Activated CD4-positive, alpha-beta T cell treated with anti-CD3 and anti-CD28 coated beads, Interleukin-2, amount 50 U/mL, for 48 hours (primary cell): ENCODE results near the gene DNAH14.
"Not testable (repeated sequence)": the region's sequence is repeated elsewhere in the genome, so short reads cannot be mapped to it uniquely, and the experiment has no call there.

ENCODE experiments used
- DNase-seq, 2 experiments: peaks; one replicate each; pipeline ENCODE4 v3.0.0-alpha.2; 2020

DNAH14 gene

DNA sequence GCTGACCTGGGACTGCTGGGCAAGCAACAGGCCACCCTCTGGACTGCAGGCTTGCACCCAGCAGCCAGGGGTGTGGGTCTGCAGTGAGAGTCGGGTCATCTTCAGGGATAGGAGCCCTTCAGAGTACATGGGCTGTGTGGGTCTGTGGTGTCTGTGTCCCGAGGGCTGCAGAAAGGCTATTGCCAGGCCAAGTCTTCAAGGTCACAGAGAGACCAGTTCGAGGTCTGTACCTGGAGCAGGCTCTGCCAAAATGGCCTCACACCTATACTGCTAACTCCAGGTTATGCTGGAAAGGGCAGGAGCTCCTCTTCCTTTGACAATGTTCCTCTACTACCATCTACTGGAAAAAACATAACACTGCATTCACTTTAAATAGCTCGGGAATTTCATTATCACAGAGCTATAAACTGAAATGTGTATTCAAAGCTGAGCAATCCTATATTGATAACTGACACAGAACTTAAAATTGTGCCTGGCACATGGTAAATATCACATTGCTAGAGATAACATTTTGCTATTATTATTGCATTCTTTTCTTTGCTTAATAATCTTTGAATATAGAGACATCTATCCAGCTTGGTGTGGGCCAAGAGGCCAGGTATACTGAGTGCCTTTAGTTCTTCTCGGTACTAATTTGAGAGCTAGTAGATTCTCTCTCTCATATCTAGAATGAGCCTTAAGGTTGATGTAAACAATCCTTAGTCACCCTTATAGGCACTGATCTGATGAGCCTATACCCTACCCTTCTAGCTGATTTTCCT is 6.9 kb upstream of the DNAH14 start:
- DNase-seq: no peak

DNA sequence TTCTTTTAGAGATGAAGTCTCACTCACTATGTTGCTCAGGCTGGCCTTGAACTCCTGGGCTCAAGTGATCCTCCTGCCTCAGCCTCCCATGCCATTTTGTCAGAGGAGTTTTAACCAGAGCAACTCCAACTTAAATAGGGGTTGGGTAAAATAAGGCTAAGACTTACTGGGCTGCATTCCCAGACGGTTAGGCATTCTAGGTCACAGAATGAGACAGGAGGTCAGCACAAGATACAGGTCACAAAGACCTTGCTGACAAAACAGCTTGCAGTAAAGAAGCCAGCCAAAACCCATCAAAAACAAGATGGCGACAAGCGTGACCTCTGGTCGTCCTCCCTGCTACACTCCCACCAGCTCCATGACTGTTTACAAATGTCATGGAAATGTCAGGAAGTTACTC is 5.7 kb upstream of the DNAH14 start:
- DNase-seq: no peak

DNA sequence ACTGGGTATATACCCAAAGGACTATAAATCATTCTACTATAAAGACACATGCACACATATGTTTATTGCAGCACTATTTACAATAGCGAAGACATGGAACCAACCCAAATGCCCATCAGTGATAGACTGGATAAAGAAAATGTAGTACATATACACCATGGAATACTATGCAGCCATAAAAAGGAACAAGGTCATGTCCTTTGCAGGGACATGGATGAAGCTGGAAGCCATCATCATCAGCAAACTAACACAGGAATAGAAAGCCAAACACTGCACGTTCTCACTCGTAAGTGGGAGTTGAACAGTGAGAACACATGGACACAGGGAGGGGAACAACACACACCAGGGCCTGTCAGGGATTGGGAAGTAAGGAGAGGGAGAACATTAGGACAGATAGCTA is 1.8 kb upstream of the DNAH14 start:
- not testable (repeated sequence) for DNase-seq

DNA sequence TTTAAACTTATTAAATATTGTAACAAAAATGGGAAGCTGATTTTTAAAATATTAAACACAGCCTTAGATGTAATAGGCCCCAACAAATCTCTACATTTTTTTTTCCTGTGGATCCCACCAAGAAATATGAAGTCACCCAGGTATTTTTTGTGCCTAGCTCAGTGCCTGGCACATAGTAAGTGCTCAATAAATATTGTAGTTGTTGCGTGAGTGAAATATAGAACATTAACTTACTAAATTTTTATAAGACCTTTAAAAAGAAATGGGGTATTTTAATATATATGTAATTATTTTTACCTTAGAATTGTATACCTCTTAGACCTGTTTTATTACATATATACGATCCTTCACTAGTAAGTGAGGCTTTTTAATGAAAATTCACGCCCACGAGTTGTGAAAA is 569 bp upstream of the DNAH14 start:
- no peak for DNase-seq

DNA sequence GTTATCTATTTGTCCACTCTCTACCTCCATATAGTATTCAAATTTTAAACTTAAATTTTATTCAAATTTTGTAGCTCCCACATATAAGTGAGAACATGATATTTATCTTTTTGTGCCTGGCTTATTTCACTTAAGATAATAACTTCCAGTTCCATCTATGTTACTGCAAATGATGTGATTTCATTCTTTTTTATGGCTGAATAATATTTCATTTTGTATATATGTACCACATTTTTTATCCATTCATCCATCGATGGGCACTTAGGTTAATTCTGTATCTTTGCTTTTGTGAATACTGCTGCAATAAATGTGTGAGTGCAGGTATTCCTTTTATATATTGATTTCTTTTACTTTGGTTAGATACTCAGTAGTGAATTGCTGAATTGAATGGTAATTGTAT is 2.1 kb downstream of the DNAH14 start:
- no peak for DNase-seq

DNA sequence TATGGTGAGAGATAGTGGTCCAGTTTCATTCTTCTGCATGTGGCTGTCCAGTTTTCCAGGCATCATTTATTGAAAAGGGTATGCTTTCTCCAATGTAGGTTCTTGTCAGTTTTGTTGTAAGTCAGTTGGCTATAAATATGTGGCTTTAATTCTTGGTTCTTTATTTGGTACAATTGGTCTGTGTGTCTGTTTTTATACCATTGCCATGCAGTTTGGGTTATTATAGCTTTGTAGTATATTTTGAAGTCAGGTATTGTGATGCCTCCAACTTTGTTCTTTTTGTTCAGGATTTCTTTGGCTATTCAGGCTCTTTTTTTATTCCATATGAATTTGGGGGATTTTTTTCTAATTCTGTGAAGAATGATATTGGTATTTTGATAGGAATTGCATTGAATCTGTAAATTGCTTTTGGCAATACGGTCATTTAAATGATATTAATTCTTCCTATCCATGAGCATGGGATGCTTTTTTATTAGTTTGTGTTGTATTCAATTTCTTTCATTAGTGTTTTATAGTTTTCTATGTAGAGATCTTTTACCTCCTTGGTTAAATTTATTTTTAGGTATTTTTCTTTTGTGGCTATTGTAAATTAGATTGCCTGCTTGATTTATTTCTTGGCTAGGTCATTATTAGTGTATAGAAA is 3.3 kb downstream of the DNAH14 start:
- no peak for DNase-seq

DNA sequence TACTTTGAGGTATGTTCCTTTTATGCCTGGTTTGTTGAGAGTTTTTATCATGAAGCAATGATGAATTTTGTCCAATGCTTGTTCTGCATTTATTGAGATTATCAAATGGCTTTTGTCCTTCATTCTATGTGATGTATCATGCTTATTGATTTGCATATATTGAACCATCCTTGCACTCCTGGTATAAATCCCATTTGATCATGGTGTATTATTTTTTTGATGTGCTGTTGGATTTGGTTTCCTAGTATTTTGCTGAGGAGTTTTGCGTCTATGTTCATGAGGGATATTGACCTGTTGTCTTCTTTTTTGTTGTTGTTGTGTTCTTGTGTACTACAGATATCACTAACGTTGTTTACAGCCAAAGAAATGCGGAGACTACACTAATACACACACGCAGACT is 4.1 kb downstream of the DNAH14 start:
- DNase-seq: no peak

DNA sequence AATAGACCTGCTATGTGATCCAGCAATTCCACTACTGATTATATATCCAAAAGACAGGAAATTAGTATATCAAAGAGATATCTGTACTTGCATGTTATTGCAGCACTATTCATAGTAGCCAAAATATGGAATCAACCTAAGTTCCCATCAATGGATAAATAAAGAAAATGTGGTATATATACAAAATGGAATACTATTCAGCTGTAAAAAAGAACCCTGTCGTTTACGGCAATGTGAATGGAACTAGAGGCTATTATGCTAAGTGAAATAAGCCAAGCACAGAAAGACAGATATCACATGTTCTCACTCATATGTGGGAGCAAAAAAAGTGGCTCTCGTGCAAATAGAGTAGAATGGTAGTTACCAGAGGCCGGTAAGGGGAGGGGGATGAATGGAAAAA is 9.2 kb downstream of the DNAH14 start:
- no peak for DNase-seq

DNA sequence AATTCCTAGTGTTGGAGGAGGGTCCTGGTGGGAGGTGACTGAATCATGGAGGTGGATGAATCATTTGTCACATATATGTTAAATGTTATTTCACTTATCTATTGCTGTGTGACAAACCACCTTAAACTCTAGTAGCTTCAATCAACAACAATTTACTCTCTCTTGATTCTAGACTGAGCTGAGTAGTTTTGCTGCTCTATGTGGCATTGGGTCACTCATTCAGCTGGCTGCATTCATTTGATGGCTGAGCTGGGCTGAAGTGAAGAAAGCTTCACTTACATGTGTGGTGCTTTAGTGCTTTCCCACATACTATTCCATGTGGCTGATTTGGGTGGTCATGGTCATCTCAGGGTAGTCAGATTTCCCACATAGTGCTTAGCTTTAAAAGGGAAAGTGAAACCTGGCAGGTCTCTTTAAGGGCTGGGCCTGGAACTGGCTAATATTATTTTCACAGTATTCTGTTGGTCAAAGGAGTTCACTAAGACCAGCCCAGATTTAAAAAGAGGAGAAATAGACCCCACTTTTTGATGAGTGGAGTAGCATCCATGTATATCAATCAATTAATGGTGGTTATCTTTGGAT is 10.5 kb downstream of the DNAH14 start:
- DNase-seq: no peak

DNA sequence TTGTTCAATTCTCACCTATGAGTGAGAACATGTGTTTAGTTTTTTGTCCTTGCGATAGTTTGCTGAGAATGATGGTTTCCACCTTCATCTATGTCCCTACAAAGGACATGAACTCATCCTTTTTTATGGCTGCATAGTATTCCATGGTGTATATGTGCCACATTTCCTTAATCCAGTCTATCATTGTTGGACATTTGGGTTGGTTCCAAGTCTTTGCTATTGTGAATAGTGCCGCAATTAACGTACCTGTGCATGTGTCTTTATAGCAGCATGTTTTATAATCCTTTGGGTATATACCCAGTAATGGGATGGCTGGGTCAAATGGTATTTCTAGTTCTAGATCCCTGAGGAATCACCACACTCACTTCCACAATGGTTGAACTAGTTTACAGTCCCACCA is 11.3 kb downstream of the DNAH14 start:
- not testable (repeated sequence) for DNase-seq

DNA sequence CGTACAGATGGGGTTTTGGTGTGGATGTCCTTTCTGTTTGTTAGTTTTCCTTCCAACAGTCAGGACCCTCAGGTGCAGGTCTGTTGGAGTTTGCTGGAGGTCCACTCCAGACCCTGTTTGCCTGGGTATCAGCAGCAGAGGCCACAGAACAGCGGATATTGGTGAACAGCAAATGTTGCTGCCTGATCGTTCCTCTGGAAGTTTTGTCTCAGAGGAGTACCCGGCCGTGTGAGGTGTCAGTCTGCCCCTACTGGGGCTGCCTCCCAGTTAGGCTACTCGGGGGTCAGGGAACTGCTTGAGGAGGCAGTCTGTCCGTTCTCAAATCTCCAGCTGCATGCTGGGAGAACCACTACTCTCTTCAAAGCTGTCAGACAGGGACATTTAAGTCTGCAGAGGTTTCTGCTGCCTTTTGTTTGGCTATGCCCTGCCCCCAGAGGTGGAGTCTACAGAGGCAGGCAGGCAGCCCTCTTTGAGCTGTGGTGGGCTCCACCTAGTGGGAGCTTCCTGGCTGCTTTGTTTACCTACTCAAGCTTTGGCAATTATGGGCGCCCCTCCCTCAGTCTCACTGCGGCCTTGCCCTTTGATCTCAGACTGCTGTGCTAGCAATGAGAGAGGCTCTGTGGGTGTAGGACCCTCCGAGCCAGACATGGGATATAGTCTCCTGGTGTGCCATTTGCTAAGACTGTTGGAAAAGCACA is 16.3 kb downstream of the DNAH14 start:
- DNase-seq: not testable (repeated sequence)

DNA sequence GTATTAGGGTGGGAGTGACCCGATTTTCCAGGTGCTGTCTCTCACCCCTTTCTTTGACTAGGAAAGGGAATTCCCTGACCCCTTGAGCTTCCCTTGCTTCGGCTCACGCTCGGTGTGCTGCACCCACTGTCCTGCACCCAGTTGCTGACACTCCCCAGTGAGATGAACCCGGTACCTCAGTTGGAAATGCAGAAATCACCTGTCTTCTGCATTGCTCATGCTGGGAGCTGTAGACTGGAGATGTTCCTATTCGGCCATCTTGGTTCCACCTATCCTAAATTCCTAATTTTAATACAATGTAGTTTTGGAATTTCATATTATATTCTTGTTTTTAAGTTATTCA is 16.8 kb downstream of the DNAH14 start:
- DNase-seq: not testable (repeated sequence)

DNA sequence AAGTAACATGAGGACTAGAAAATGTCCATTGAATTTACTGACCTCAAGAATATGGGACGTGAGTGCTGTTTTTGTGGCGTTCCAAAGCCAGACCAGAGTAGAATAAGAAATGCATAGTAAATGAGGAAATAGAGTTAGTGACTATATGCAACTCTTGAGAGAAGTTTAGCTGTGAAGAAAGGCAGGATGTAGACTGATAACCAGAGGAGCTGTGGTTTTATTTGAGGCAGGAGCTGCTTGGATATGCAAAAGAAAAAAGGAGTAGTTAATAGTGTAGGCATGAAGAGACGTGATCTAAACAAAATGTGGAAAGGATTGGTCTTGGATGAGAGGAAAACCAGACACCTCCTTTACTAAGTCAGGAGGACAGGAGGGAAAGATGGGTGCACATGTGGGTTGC is 28.2 kb downstream of the DNAH14 start:
- DNase-seq: no peak

DNA sequence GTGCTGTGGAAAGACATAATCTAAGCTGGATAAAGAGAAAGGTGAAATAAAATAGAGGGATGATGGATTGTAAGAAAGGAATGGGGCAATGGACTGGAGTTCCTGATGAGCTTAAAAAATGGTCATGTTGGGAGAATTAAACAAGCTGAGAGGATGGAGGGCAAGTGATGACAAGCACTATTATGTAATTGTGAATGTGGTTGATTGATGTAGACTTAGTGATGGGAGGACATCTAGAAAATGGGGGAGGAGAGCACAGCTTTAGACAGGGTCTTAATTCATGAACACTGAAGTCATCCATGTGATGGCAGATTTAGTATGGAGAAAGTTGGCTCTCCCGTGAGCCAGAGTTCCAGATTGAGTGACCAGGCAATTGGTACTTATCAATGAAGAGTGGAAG is 29.0 kb downstream of the DNAH14 start:
- no peak for DNase-seq

DNA sequence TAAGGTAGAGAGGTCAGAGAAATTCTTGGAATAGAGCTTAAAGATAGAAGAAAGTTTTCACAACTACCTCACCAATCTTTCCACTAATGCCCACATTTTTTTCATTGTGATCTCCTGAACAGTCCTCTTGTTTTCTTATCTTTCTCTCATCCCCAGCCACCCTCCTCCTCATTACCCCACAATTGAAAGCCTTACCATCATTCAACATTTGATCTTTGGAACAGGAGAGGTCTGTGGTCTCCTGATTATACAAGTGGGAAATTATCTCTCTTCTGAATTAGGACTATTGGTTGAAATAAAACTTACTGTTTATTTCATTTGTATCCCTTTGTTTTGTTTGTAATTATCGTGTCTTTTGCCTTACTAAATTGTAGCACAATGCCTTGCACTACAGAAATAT is 29.6 kb downstream of the DNAH14 start:
- DNase-seq: no peak

DNA sequence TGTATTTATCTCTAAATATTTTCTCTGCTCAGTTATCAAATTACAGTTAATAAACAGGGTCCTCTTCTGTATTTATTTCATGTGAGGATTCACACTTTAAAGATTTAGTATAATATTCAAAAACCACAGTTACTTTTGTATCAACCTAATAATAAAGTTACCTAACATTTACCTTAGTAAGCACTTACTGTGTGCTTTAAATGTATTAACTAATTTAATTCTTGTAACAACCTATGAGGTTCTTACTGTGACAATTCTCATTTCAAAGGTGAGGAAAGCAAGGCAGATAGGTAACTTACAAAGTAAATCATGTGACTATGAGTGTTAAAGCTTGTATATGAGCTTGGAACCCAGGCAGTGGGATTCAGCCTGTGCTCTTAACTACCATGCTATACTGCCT is 30.2 kb downstream of the DNAH14 start:
- no peak for DNase-seq

DNA sequence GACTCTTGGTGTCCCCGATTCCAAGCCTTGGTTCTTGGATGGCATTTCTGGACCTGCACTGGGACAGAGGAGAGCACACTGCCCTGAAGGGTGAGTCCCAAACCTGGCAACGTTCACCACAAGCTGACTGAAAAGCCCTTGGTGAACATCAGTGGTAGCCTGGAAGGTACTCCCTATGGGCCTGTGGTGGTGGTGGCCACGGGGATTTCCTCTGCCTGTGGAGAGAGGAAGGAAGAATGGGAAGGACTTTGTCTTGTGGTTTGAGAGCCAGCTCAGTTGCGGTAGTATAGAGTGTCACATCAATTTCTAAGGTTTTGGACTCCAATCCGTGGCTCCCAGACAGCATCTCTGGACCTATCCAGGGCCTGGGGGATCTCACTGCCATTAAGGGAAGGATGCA is 50.7 kb downstream of the DNAH14 start:
- DNase-seq: no peak

DNA sequence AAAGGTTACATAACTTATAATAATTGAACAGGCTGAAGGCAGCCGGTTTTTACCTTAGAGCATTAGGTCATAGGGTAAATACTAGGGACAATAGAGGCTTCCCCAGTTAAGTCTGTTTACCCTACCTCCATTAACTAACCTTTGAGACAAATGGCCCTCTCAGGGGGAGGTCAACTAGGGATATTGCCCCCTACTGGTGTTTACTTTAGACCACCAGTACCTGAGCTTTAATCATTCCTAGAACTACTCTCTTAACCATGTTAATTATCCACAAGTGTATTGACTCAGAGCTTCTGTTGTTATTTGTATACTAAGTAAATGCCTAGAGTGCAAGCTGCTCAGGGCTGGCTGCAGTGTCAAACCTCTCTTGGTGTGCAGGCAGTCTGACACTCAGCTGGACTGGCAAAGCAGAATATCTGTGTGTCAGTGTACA is 52.5 kb downstream of the DNAH14 start:
- DNase-seq: not testable (repeated sequence)

DNA sequence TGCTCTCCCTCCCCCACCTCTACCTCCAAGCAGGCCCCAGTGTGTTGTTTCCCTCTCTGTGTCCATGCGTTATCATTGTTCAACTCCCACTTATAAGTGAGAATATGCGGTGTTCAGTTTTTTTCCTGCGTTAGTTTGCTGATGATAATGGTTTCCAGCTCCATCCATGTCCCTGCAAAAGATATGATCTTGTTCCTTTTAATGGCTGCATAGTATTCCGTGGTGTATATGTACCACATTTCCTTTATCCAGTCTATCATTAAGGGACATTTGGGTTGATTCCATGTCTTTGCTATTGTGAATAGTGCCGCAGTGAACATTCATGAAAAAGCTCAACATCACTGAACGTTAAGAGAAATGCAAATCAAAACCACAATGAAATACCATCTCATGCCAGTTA is 58.6 kb downstream of the DNAH14 start:
- no peak for DNase-seq

DNA sequence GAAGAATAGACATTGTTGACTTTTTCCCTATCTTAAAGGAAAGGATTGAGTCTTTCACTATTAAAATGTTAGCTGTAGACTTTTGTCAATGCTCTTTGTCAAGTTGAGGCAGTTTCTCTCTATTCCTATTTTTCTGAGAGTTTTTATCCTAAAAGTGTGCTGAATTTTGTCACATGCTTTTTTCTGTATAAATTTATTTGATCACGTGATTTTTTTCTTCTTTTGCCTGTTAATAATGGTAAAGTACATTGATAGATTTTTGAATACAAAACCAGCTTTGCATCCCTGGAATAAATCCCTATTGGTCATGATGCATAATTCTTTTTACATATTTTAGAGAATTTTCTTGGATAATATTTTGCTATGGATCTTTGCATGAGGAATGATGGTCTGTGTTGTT is 60.1 kb downstream of the DNAH14 start:
- DNase-seq: no peak

DNA sequence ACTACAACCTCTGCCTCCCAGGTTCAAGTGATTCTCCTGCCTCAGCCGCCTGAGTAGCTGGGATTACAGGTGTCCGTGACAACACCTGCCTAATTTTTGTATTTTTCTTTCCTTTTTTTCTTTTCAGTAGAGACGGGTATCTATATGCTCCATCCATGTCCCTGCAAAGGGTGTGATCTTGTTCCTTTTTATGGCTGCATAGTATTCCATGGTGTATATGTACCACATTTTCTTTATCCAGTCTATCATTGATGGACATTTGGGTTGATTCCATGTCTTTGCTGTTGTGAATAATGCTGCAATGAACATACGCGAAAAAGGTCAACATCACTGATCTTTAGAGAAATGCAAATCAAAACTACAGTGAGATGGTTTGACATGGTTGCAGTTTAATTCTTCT is 62.1 kb downstream of the DNAH14 start:
- not testable (repeated sequence) for DNase-seq

DNA sequence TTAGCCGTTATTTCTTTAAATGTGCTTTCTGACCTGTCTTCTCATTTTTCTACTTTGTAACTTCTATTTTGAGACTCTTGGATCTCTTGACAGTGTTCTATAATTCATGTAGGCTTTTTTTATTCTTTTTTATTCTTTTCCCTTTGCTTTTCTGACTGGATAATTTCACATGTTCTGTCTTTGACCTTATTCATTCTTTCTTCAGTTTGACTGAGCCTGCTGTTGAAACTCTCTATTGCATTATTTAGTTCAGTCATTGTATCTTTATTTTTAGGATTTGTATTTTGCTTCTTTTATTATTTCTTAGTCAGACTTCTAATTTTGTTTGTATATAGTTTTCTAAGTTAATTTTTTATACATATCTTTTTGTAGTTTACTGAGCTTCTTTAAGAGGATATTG is 66.1 kb downstream of the DNAH14 start:
- no peak for DNase-seq

DNA sequence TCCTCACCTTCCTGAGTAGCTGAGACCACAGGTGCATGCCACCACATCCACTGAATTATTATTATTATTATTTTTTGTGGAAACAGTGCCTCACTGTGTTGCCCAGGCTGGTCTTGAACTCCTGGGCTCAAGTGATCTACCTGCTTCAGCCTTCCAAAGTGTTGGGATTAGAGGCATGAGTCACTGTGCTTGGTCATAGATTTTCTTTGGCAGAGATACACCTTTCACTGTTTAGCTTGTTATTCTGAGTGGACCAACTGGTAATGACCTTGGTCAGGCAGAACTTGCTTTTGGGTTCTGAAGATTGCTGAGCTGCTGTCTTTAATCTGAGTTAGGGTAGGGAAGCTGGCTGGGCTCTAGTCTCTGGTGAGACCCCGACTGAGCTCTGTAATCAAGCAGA is 66.8 kb downstream of the DNAH14 start:
- DNase-seq: no peak

DNA sequence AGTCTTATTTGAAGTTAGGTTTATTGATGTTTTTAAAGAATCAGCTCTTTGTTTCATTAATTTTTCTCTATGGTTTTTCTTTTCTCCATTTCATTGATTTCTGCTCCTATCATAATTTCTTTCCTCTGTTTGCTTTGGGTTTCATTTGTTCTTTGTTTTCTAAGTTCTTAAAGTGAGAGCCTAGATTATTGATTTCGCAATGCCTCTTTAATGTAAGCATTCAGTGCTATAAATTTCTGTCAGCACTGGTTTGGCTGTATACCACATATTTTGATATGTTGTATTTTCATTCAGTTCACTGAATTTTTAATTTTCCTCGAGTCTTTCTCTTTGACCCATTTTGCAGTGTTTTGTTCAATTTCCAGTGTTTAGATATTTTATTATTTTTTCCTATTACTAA is 68.7 kb downstream of the DNAH14 start:
- no peak for DNase-seq
